ELF-1 (cell line): ENCODE data around the gene DIPK2A.
A peak's percentile ranks its signal among the peaks of the same experiment; 100 is the strongest.

Experiments used
- DNase-seq: peaks from one replicate; pipeline ENCODE4 v3.0.0-alpha.2; 2016; ENCODE audit warnings: low read depth, low spot score

DIPK2A gene, protein sequence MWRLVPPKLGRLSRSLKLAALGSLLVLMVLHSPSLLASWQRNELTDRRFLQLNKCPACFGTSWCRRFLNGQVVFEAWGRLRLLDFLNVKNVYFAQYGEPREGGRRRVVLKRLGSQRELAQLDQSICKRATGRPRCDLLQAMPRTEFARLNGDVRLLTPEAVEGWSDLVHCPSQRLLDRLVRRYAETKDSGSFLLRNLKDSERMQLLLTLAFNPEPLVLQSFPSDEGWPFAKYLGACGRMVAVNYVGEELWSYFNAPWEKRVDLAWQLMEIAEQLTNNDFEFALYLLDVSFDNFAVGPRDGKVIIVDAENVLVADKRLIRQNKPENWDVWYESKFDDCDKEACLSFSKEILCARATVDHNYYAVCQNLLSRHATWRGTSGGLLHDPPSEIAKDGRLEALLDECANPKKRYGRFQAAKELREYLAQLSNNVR

DNA sequence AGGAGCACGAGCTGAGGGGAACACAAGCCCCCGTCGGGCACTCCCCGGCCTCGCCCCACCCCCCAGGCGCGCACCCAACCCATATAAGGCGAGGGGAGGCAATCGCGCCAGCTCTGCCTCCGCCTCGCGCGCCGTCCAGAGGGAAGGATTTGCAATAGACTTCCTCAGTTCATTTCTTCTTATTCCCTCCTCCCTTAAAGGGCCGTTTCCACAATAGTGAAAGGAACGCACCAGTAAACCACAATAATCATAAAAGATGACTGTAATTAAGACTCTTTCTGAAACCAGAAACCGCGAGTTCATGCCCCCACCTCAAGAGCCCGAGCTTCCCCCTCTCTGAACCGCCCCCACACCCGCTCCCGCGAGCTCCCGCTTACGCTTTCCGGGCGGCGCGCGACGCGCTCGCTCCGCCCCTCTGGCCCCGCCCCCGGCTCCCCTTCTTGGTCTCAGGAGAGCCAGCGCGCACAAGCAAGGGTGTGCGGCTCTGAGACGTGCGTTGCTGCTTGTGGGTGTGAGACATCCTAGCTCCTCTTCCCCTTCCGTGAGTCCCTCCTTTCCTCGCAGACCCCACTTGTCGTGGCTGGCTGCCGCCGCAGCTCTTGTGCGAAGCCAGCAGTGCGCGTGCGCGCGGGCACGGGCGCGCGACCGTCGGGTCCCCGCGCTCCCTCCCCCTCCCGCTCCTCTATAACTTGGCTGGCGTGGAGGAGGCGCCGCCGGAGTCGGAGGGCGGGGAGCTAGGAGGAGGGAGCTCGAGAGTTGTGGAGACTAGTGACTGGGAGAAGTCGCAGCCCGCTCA lies at the start of gene DIPK2A:
TSS of gene DIPK2A (plus strand) at position 465 of the 796 bp plus-strand sequence. CDS start 510 bp downstream, outside the sequence.
- peak; percentile 96 for DNase-seq

DNA sequence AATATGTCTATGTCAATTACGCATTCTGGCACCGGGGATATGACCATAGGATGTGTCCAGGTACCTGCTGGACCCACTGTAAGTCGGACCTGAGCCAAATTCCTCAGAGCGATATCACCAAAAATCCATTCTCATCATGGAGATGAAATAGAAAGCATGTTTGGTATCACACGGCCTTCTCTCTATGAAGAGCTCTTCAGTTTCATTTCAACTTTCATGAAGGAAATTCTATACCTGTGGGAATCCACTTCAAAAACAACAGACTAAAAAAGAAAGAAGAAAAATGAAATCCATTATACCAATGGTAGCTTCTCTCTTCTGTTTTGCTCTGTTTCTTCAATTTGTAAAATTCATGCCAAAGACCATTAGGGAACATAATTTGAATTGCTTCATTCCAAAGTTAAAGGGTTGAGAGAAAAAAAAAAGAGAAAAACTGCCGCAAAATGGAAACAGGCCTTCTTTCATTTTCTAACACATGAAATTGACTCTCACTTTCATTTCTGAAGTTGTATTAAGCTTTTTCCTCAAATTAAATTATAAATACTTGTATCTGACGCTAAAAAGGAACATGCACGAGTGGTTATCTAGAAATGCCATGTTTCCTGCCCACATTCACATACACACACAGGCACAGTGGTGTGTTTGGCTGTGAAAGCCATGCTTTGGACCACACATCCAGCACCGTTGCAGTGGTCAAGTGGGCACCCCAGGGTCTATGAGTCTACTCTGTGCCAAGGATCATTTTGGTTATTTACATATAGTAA lies 46.9 kb upstream of the DIPK2A start:
- no peak for DNase-seq

DNA sequence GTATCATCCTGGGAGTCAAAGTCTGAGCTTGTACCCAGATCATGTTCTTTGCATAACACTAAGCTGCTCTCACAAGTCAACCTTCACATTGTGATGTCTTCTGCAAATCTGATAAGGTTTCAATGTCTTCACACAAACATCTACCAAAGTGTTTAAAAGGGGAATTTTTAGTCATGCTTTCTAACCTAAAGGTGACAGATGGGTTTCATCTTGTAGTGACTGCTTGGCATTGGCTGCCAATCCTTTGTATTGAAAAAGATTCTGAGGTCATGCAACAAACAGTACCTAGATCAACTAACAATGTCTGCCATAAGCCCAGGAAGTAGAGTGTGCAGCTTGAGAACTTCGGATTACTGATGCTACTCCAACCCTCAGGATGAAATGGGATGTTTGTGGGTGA lies 43.6 kb upstream of the DIPK2A start:
- no peak for DNase-seq

DNA sequence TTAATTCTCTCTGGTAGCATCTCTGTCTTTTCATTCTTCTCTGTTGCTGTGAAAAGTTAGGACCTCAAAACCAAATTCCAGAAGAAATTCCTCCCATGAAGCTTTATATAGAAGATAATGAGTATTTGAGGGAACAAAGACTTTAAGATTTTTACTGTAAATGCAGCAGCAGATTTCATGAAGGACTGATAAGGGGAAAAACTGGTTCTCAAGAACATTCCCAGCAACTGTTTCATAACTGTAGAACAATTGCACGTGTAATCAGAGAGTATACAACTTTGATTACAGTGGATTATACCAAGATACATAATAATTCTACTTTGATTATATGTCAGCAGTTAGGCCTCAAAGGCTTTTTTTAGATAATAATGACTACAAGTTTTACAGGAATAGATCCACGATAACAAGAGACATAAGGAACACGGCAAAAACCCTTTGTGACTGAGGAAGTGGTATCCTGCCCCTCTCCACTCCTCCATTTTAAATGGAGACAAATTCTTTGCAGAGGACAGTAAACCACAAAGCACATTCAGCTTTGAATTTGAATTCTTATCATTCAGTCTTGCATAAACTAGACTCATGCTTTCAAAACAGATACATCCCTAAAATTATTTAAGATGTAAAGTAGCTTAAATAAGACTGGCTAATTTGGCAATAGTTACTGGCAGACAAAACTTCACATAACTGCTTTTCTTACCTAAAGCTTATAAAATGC lies 42.9 kb upstream of the DIPK2A start:
- no peak for DNase-seq

- DNase-seq: no peak
These were observed 36.8 kb upstream of the DIPK2A start for GRCh38 chr3:143934791-143935190.

GRCh38 chr3:143935678-143936077 lies 35.9 kb upstream of the DIPK2A start:
- no peak for DNase-seq

DNA sequence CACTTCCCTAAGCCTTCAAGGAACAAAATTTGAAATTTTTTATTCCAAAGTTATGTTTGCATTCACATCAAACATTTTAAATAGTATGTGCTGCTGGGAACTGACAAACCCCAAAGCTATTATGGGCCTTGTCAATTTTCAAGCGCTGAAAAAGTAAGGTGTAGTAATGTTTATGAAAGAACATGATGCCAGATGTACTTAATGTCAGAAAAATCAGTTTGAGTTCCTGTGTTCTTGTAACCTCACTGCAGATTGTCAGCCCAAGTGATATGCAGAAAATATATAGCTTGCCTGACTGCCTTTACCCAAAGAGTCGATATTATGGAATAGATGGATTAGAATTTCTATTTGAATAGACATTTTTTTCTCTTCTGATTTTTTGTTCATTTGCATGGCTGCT lies 20.8 kb upstream of the DIPK2A start:
- no peak for DNase-seq

- no peak for DNase-seq
These were observed 20.2 kb upstream of the DIPK2A start for GRCh38 chr3:143951351-143951971.

DNA sequence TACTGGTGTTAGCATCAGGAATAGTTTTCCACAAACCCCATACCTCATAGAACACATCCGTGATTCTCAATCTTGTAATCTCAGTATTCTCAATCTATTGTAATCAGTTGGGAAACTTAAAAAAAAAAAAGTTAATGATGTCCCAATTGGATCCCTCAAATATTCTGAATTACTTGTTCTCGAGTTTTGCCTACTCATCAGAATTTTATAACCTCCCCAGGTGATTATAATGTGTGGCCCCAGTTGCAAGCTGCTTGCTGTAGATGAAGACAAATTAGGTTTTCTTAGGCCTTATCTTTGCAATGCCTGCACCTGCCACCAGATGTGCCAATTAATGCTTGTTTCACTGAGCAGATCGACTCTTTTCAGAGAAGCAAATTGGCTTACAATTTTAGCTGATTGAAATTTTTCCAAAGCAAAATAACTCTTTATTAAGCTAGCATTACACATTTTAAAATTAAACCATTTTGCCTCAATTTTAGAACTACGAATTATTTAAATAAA lies 19.0 kb upstream of the DIPK2A start:
- DNase-seq: no peak

- DNase-seq: no peak
These were observed 16.5 kb upstream of the DIPK2A start for GRCh38 chr3:143955113-143955512.

GRCh38 chr3:143956838-143957237 lies 14.8 kb upstream of the DIPK2A start:
- no peak for DNase-seq

DNA sequence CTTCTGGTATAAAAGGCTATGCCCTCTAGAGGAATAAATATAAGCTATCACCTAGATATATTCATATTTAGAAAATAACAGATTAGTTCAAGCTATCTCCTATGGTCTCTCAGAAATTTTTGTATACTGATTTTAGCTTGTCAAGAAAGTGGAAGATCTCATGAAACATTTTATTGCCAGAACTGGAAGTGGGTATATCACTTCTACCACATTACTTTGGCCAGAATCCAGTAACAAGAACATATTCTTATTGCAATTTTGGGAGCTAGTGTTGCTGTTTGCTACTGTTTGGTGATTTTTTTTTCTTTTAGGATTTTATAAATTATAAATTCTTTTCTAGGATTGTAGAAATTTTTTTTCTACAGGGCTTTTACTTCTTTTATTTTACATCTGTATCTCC lies 14.2 kb upstream of the DIPK2A start:
- DNase-seq: no peak

GRCh38 chr3:143958966-143959365 lies 12.7 kb upstream of the DIPK2A start:
- DNase-seq: no peak

DNA sequence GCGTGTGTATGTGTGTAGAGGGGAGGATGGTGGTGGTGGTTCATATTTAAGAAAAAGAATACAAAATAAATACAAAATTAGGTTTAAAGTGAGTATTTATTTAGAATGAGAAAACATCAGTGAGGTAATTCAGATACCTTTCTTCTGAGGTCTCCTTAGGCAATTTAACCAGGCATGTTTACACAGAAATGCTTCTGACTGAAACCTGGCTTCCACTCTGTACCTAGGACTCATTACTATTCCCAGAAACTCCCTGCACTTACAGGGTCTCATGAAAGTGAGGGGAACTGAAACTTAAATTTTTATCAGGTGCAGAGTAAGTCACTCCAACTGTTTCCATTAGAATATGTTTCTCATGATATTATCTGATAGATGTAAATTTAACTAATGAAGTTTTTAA lies 10.3 kb upstream of the DIPK2A start:
- no peak for DNase-seq

- DNase-seq: no peak
These were observed 7.7 kb upstream of the DIPK2A start for GRCh38 chr3:143963946-143964345.

- DNase-seq: no peak
These were observed 757 bp upstream of the DIPK2A start for GRCh38 chr3:143970773-143971358.

DNA sequence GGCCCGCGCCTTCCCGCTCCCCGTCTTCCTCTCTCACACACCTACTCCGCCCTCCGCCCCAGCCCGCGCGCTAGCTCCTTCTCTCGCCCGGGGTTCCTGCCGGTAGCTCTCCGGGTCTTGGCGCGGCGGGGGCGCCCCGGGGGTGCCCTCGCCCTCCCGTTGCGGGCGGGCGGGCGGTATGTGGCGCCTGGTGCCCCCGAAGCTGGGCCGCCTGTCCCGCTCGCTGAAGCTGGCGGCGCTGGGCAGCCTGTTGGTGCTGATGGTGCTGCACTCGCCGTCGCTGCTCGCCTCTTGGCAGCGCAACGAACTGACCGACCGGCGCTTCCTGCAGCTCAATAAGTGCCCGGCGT lies 507 bp downstream of the DIPK2A start:
- no peak for DNase-seq

DNA sequence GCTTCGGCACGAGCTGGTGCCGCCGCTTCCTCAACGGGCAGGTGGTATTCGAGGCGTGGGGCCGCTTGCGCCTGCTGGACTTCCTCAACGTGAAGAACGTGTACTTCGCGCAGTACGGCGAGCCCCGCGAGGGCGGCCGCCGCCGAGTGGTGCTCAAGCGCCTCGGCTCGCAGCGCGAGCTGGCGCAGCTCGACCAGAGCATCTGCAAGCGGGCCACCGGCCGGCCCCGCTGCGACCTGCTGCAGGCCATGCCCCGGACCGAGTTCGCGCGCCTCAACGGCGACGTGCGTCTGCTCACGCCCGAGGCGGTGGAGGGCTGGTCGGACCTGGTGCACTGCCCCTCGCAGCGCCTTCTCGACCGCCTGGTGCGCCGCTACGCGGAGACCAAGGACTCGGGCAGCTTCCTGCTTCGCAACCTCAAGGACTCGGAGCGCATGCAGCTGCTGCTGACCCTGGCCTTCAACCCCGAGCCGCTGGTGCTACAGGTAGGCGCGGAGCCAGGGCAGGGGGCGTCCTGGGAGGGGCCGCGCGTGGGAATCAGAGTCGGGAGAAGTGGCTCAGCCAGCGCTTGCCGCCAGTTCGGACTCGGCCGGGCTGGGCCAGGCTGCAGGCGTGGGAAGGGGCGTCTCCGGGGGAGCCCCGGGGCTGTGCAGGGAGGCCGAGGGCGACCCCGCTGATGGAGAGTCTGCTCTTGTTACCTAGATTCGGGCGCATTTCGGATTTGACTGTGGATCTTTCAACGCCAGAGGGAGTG lies 1.1 kb downstream of the DIPK2A start:
- peak; percentile 85 for DNase-seq

DNA sequence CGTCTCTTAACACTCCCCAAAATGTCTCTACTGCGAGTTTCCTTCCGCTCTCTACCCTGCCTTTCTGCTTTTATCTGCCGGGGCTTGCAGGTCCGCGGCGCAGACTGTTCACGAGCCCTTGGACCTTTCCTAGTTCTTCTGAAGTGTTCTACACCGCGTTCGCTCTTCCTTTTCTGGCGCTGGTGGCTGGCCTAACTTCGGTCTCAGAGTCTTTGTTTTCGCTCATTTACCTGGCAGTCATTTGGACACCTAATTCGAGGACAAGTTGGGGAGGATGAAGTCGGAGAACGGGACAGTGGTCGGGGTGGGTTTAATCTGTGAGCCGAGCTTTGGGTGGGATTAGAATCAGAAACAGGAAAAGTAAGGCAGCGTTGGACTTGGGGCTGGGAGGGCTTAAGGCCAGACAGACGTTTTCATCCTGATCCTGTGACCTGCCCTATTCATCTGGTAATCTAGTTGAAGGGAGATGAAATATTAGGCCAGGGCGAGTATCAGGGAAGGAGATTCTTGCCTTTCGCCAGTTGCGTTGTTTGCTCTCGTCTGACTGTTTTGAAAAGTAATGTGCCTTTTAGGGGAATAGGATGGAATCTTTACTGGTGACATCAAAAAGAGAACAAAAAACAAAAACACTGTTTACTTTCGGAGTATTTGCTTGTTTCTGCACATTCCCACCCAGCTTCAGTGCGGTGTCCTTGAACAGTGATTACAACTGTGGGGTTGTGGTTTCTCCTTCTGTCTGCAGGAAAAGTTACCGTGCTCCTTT lies 1.8 kb downstream of the DIPK2A start:
- DNase-seq: peak; percentile 3
